Panc1 (cell line): ENCODE results near the gene CDC45. TPM values are rescaled to one million over a fixed set of nuclear protein-coding genes. Genes with fewer than 3 reads are reported as not detected.

Experiments used
- ATAC-seq: fragments of 200-7000 bp; cut with Tn5 transposase; 2 replicates; pipeline ENCODE4 v1.9.1; 2020; ENCODE audit warnings: mild to moderate bottlenecking, moderate library complexity
- BruUV-seq: library from RNA; stranded (reverse); fragments of 400-500 nt; replicated peaks from 2 replicates; lab custom pipeline; 2021; lab: Mats Ljungman, UMichigan
- CTCF ChIA-PET: fragments of 300-600 bp; sonication (Branson Sonifier 250); formaldehyde crosslinking; loops from one replicate; lab custom pipeline; 2022; ENCODE audit warnings: antibody characterized with exemption; lab: Charles Lee
- POLR2A ChIA-PET: fragments of 300-600 bp; sonication (Branson Sonifier 250); formaldehyde crosslinking; loops from one replicate; lab custom pipeline; 2022; ENCODE audit warnings: antibody characterized with exemption; lab: Charles Lee
- DNase-seq: peaks from one replicate; pipeline ENCODE4 v3.0.0-alpha.2; 2010; ENCODE audit warnings: low read depth, low spot score
- H3K27ac ChIP-seq: 2 replicates; pipeline ENCODE4 v1.5.1; 2011; ENCODE audit warnings: mild to moderate bottlenecking, low read length, inconsistent platforms
- H3K27me3 ChIP-seq: fragments of 200-500 bp; sonication (Bioruptor generic); 2 replicates; pipeline ENCODE4 v1.6.0; 2014; ENCODE audit warnings: low read length, inconsistent platforms; ENCODE audit not compliant: control insufficient read depth, insufficient read depth
- H3K36me3 ChIP-seq: fragments of 200-500 bp; sonication (Bioruptor generic); 2 replicates; pipeline ENCODE4 v1.5.1; 2014; ENCODE audit warnings: inconsistent platforms, mild to moderate bottlenecking, low read length, moderate library complexity; ENCODE audit not compliant: control insufficient read depth, insufficient read depth
- H3K4me1 ChIP-seq: 2 replicates; pipeline ENCODE4 v1.5.1; 2011; ENCODE audit warnings: inconsistent platforms, mild to moderate bottlenecking, low read length, moderate library complexity; ENCODE audit not compliant: control insufficient read depth, insufficient read depth
- H3K4me3 ChIP-seq, 2 experiments: 2 replicates each; pipeline ENCODE4 v1.5.1; 2011 to 2012; ENCODE audit warnings: low read depth in 2 of 2, low read length in 2 of 2, mild to moderate bottlenecking in 2 of 2, inconsistent platforms in 1 of 2, moderate library complexity in 1 of 2
- H3K9me3 ChIP-seq: fragments of 200-500 bp; sonication (Bioruptor generic); 2 replicates; pipeline ENCODE4 v1.5.1; 2014; ENCODE audit warnings: low read depth, mild to moderate bottlenecking, inconsistent platforms, low read length, moderate library complexity; ENCODE audit not compliant: control insufficient read depth, insufficient read depth
- POLR2AphosphoS5 ChIP-seq: IDR thresholded peaks from 2 replicates; pipeline ENCODE4 v1.6.1; 2012; ENCODE audit warnings: mild to moderate bottlenecking, low read depth, low read length, moderate library complexity
- SIN3A ChIP-seq: IDR thresholded peaks from 2 replicates; pipeline ENCODE4 v1.6.1; 2012; ENCODE audit warnings: low read depth, mild to moderate bottlenecking, low read length, moderate library complexity, borderline replicate concordance; ENCODE audit not compliant: insufficient read depth
- TCF7L2 ChIP-seq: IDR thresholded peaks from 2 replicates; pipeline ENCODE4 v1.6.1; 2011; ENCODE audit warnings: mild to moderate bottlenecking, low read depth, low read length, inconsistent platforms
- in situ Hi-C: cut with HindIII; loops from 2 replicates; pipeline ENCODE4 v1.10.0; 2016; ENCODE audit warnings: low sequenced_read_pairs, low pct_unique_long_range_greater_than_20kb
- intact Hi-C: fragments of 100-400 bp; cut with micrococcal nuclease; formaldehyde crosslinking; loops from one replicate; pipeline ENCODE4 v1.10.0; 2022; ENCODE audit not compliant: unreplicated experiment
- total RNA-seq: library from RNA; stranded (reverse); gene quantifications from one replicate; pipeline ENCODE4 v1.2.1, GENCODE V29; 2021; ENCODE audit not compliant: unreplicated experiment
- TF ChIP-seq, protein P1 (sequence below), 2 experiments: IDR thresholded peaks; 2 replicates each; pipeline ENCODE4 v1.6.1; 2011 to 2012; ENCODE audit warnings: low read depth in 2 of 2, control low read depth in 1 of 2, low read length in 1 of 2, mild to moderate bottlenecking in 1 of 2, moderate library complexity in 1 of 2; ENCODE audit not compliant: insufficient read depth in 1 of 2
- TF ChIP-seq, protein P2 (sequence below): fragments of 450-650 bp; IDR thresholded peaks from 2 replicates; pipeline ENCODE4 v1.5.1; 2017; ENCODE audit warnings: mild to moderate bottlenecking

The CDC45 gene
- total RNA-seq, 1 experiment from 2014 or later = 26.1 TPM

DNA sequence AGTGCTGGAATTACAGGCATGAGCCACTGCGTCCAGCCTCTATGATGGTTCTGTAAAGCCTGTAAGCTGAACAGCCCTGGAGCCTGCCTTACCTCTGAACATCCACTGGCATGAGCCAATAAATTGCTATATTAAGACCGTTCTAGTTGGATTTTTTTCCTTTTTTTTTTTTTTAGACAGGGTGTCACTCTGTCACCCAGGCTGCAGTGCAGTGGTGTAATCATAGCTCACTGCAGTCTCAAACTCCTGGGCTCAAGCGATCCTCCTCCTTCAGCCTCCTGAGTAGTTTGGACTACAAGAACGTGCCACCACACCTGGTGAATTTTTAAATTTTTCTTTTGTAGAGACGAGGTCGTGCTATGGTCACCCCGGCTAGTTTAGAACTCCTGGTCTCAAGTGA, 70.7 kb downstream of the CDC45 start:
- H3K4me3 ChIP-seq = no peak overlapping the region
- in situ Hi-C loops (no loop called here), intact Hi-C loops (no loop called here)
- ChIA-PET CTCF (no interaction called here), POLR2A (no interaction called here)
- no peak for DNase-seq
- H3K27ac ChIP-seq = no peak overlapping the region
- no peaks in the 10 kb centered on the region for H3K27me3 ChIP-seq
- no peaks in the 10 kb centered on the region for H3K36me3 ChIP-seq
- ATAC-seq = no peak
- no peaks in the 10 kb centered on the region for H3K9me3 ChIP-seq
- no peaks in the 10 kb centered on the region for H3K4me1 ChIP-seq
- no TSS peak for BruUV-seq
- TF ChIP-seq POLR2AphosphoS5 = no peak
- TF ChIP-seq, protein P1, sequence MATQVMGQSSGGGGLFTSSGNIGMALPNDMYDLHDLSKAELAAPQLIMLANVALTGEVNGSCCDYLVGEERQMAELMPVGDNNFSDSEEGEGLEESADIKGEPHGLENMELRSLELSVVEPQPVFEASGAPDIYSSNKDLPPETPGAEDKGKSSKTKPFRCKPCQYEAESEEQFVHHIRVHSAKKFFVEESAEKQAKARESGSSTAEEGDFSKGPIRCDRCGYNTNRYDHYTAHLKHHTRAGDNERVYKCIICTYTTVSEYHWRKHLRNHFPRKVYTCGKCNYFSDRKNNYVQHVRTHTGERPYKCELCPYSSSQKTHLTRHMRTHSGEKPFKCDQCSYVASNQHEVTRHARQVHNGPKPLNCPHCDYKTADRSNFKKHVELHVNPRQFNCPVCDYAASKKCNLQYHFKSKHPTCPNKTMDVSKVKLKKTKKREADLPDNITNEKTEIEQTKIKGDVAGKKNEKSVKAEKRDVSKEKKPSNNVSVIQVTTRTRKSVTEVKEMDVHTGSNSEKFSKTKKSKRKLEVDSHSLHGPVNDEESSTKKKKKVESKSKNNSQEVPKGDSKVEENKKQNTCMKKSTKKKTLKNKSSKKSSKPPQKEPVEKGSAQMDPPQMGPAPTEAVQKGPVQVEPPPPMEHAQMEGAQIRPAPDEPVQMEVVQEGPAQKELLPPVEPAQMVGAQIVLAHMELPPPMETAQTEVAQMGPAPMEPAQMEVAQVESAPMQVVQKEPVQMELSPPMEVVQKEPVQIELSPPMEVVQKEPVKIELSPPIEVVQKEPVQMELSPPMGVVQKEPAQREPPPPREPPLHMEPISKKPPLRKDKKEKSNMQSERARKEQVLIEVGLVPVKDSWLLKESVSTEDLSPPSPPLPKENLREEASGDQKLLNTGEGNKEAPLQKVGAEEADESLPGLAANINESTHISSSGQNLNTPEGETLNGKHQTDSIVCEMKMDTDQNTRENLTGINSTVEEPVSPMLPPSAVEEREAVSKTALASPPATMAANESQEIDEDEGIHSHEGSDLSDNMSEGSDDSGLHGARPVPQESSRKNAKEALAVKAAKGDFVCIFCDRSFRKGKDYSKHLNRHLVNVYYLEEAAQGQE (IDR thresholded peaks at IDR 0.05; ENCODE audit: insufficient read depth in 1 of 2, low read depth in 2 of 2, low read length in 1 of 2) = no peak
- TF ChIP-seq SIN3A = no peak
- no peak for TF ChIP-seq TCF7L2
- TF ChIP-seq, protein P2, sequence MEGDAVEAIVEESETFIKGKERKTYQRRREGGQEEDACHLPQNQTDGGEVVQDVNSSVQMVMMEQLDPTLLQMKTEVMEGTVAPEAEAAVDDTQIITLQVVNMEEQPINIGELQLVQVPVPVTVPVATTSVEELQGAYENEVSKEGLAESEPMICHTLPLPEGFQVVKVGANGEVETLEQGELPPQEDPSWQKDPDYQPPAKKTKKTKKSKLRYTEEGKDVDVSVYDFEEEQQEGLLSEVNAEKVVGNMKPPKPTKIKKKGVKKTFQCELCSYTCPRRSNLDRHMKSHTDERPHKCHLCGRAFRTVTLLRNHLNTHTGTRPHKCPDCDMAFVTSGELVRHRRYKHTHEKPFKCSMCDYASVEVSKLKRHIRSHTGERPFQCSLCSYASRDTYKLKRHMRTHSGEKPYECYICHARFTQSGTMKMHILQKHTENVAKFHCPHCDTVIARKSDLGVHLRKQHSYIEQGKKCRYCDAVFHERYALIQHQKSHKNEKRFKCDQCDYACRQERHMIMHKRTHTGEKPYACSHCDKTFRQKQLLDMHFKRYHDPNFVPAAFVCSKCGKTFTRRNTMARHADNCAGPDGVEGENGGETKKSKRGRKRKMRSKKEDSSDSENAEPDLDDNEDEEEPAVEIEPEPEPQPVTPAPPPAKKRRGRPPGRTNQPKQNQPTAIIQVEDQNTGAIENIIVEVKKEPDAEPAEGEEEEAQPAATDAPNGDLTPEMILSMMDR = no peak

DNA sequence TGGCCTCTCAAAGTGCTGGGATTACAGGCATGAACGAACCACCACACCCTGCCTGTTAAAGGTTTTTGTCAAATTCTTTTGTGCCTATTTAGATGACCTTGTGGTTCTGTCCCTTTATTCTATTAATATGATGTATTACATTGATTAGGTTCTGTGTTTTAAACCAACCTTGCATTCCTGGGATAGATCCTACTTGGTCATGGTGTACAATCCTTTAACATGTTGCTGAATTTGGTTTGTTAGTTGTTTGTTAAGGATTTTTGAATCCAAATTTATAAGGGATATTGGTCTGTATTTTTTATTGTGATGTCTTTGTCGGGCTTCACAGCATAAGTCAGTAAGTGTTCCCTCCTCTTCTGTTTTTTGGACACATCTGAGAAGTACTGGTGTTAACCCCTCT, 73.5 kb downstream of the CDC45 start:
- no peak for DNase-seq
- ChIA-PET POLR2A (no interaction called here), CTCF (no interaction called here)
- Histone ChIP-seq H3K9me3 (no peaks in the 10 kb centered on the region), H3K36me3 (no peaks in the 10 kb centered on the region), H3K4me3 (no peak overlapping the region), H3K27me3 (no peaks in the 10 kb centered on the region), H3K4me1 (no peaks in the 10 kb centered on the region), H3K27ac (no peak overlapping the region)
- BruUV-seq = no TSS peak
- TF ChIP-seq TCF7L2 (no peak), SIN3A (no peak), POLR2AphosphoS5 (no peak)
- TF ChIP-seq, protein P2 = no peak
- TF ChIP-seq, protein P1 (IDR thresholded peaks at IDR 0.05; ENCODE audit: insufficient read depth in 1 of 2, low read depth in 2 of 2, low read length in 1 of 2) = no peak
- intact Hi-C loops = no loop called here
- in situ Hi-C loops = no loop called here
- ATAC-seq = no peak
